ENCODE data around the gene GTF2E1.
"Not testable (repeated sequence)": the region's sequence is repeated elsewhere in the genome, so short reads cannot be mapped to it uniquely, and the experiment has no call there.

DNA sequence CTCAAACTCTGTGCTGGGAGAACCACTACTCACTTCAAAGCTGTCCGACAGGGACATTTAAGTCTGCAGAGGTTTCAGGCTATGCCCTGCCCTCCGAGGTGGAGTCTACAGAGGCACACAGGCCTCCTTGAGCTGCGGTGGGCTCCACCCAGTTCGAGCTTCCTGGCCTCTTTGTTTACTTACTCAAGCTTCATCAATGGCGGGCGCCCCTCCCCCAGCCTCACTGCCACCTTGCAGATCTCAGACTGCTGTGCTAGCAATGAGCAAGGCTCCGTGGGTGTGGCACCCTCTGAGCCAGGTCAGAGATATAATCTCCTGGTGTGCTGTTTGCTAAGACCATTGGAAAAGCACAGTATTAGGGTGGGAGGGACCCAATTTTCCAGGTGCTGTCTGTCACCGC lies 4.5 kb upstream of the GTF2E1 start:
- TF ChIP-seq, protein P1, sequence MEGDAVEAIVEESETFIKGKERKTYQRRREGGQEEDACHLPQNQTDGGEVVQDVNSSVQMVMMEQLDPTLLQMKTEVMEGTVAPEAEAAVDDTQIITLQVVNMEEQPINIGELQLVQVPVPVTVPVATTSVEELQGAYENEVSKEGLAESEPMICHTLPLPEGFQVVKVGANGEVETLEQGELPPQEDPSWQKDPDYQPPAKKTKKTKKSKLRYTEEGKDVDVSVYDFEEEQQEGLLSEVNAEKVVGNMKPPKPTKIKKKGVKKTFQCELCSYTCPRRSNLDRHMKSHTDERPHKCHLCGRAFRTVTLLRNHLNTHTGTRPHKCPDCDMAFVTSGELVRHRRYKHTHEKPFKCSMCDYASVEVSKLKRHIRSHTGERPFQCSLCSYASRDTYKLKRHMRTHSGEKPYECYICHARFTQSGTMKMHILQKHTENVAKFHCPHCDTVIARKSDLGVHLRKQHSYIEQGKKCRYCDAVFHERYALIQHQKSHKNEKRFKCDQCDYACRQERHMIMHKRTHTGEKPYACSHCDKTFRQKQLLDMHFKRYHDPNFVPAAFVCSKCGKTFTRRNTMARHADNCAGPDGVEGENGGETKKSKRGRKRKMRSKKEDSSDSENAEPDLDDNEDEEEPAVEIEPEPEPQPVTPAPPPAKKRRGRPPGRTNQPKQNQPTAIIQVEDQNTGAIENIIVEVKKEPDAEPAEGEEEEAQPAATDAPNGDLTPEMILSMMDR (conservative IDR thresholded peaks at IDR 0.05): not testable (repeated sequence)
- TF ChIP-seq EZH2 (IDR thresholded peaks at IDR 0.05; ENCODE audit: low read depth): not testable (repeated sequence)

All from PC-9 (cell line).